ENCODE data around the gene WNK2.

- TF ChIP-seq CTCF (IDR thresholded peaks at IDR 0.05) (no peak), EP300 (IDR thresholded peaks at IDR 0.05) (no peak)
These were observed 1.6 kb downstream of the WNK2 start for GRCh38 chr9:93185266-93186214.
